H1 (cell line): ENCODE measurements around the gene CD3D. TPM values are rescaled to one million over a fixed set of nuclear protein-coding genes. Genes with fewer than 3 reads are reported as not detected.

Experiments
- CTCF ChIA-PET: fragments of 300-600 bp; sonication (Branson Sonifier 250); formaldehyde crosslinking; loops from one replicate; lab custom pipeline; 2021; ENCODE audit not compliant: partially characterized antibody; lab: Charles Lee
- POLR2A ChIA-PET: fragments of 300-600 bp; sonication (Branson Sonifier 250); formaldehyde crosslinking; loops from one replicate; lab custom pipeline; 2021; ENCODE audit warnings: inconsistent platforms; ENCODE audit not compliant: partially characterized antibody; lab: Charles Lee
- DNase-seq, 2 experiments: peaks; one replicate each; pipeline versions ENCODE4 v3.0.0 to v3.0.0-alpha.2; 2010 to 2022; ENCODE audit warnings: low spot score in 2 of 2, low read depth in 1 of 2, mixed read lengths in 1 of 2
- FAIRE-seq: peaks from 2 replicates; lab custom pipeline; 2011; peaks lifted over from hg19 to GRCh38; lab: Jason Lieb, UNC
- H2AFZ ChIP-seq: 2 replicates; pipeline ENCODE4 v1.8.1; 2012; ENCODE audit warnings: low read length, inconsistent platforms
- H2AK5ac ChIP-seq: 2 replicates; pipeline ENCODE4 v1.6.1; 2013; ENCODE audit warnings: low read depth, low read length
- H2BK120ac ChIP-seq: replicated peaks from 2 replicates; pipeline ENCODE3; 2013; ENCODE audit warnings: low read depth, low read length, inconsistent platforms
- H2BK12ac ChIP-seq: 2 replicates; pipeline ENCODE4 v1.6.1; 2013; ENCODE audit warnings: low read depth, low read length
- H2BK15ac ChIP-seq: 2 replicates; pipeline ENCODE4 v1.6.1; 2013; ENCODE audit warnings: low read length
- H2BK20ac ChIP-seq: 2 replicates; pipeline ENCODE4 v1.6.1; 2013; ENCODE audit warnings: low read length
- H2BK5ac ChIP-seq: 2 replicates; pipeline ENCODE4 v1.6.1; 2013; ENCODE audit warnings: low read depth, low read length
- H3K14ac ChIP-seq: 2 replicates; pipeline ENCODE4 v1.6.1; 2013; ENCODE audit warnings: inconsistent platforms; ENCODE audit not compliant: insufficient read length
- H3K18ac ChIP-seq: 2 replicates; pipeline ENCODE4 v1.6.1; 2013; ENCODE audit warnings: low read length; ENCODE audit errors: extremely low read depth
- H3K23ac ChIP-seq: 2 replicates; pipeline ENCODE4 v1.6.1; 2013; ENCODE audit warnings: inconsistent platforms; ENCODE audit not compliant: insufficient read length
- H3K23me2 ChIP-seq: 2 replicates; pipeline ENCODE4 v1.6.1; 2013; ENCODE audit warnings: low read depth, low read length
- H3K27ac ChIP-seq: 2 replicates; pipeline ENCODE4 v1.6.1; 2011; ENCODE audit warnings: low read depth, low read length, inconsistent platforms
- H3K27me3 ChIP-seq, 4 experiments: replicated peaks in 1 of 4; 1 replicate in 1 of 4; 2 replicates in 3 of 4; pipeline versions ENCODE4 v1.6.1 to v1.8.1; 2011 to 2013; ENCODE audit warnings: low read length in 3 of 4, mild to moderate bottlenecking in 3 of 4, inconsistent platforms in 2 of 4, mixed read lengths in 2 of 4, moderate library complexity in 1 of 4; ENCODE audit not compliant: control insufficient read depth in 3 of 4, insufficient read depth in 3 of 4; ENCODE audit errors: extremely low read depth in 1 of 4
- H3K36me3 ChIP-seq, 4 experiments: 2 replicates each; pipeline versions ENCODE4 v1.6.1 to v1.8.1; 2011 to 2013; ENCODE audit warnings: mild to moderate bottlenecking in 4 of 4, low read length in 3 of 4, moderate library complexity in 2 of 4, control low read depth in 1 of 4, inconsistent platforms in 1 of 4; ENCODE audit not compliant: insufficient read depth in 4 of 4, control insufficient read depth in 2 of 4
- H3K4ac ChIP-seq: replicated peaks from 2 replicates; pipeline ENCODE3; 2013; ENCODE audit warnings: low read length, low read depth, mixed read lengths, inconsistent platforms; ENCODE audit not compliant: insufficient read length
- H3K4me1 ChIP-seq, 4 experiments: replicated peaks in 1 of 4; 1 replicate in 1 of 4; 2 replicates in 3 of 4; pipeline versions ENCODE4 v1.6.1 to v1.8.1; 2011 to 2013; ENCODE audit warnings: low read length in 3 of 4, inconsistent platforms in 2 of 4, mixed read lengths in 1 of 4; ENCODE audit not compliant: insufficient read depth in 4 of 4, control insufficient read depth in 3 of 4
- H3K4me2 ChIP-seq, 2 experiments: 2 replicates each; pipeline versions ENCODE4 v1.6.1 to v1.8.1; 2011 to 2013; ENCODE audit warnings: low read depth in 2 of 2, low read length in 2 of 2, control low read depth in 1 of 2, inconsistent platforms in 1 of 2, mild to moderate bottlenecking in 1 of 2; ENCODE audit not compliant: insufficient read depth in 1 of 2
- H3K4me3 ChIP-seq, 4 experiments: fragments of 200-600, 300-600 bp in 1 of 4; sonication (generic), shearing (Covaris generic), sonication (Bioruptor Twin) in 1 of 4; 2 replicates each; pipeline versions ENCODE4 v1.5.1 to v1.8.1; 2011 to 2016; ENCODE audit warnings: low read length in 4 of 4, low read depth in 3 of 4, control low read depth in 2 of 4, inconsistent platforms in 2 of 4, mild to moderate bottlenecking in 2 of 4, mixed read lengths in 1 of 4, moderate library complexity in 1 of 4; ENCODE audit not compliant: insufficient read depth in 2 of 4; ENCODE audit errors: extremely low read depth in 1 of 4
- H3K56ac ChIP-seq: replicated peaks from 2 replicates; pipeline ENCODE3; 2013; ENCODE audit warnings: low read depth, mild to moderate bottlenecking, mixed read lengths, low read length, inconsistent platforms; ENCODE audit not compliant: insufficient read length
- H3K79me1 ChIP-seq: 2 replicates; pipeline ENCODE4 v1.6.1; 2013; ENCODE audit warnings: low read depth, low read length, control low read depth
- H3K79me2 ChIP-seq, 2 experiments: 2 replicates each; pipeline versions ENCODE4 v1.6.1 to v1.8.1; 2012 to 2013; ENCODE audit warnings: low read length in 2 of 2, mild to moderate bottlenecking in 2 of 2, inconsistent platforms in 1 of 2; ENCODE audit not compliant: insufficient read depth in 2 of 2, control insufficient read depth in 1 of 2
- H3K9ac ChIP-seq, 4 experiments: replicated peaks in 1 of 4; 1 replicate in 1 of 4; 2 replicates in 3 of 4; pipeline versions ENCODE4 v1.6.1 to v1.8.1; 2011 to 2013; ENCODE audit warnings: low read depth in 3 of 4, low read length in 3 of 4, control low read depth in 2 of 4, mild to moderate bottlenecking in 2 of 4, moderate library complexity in 2 of 4, inconsistent platforms in 1 of 4; ENCODE audit errors: extremely low read depth in 1 of 4
- H3K9me3 ChIP-seq, 2 experiments: 2 replicates each; pipeline versions ENCODE4 v1.6.1 to v1.8.1; 2012 to 2013; ENCODE audit warnings: mild to moderate bottlenecking in 2 of 2, moderate library complexity in 2 of 2, control low read depth in 1 of 2, inconsistent platforms in 1 of 2, low read depth in 1 of 2, low read length in 1 of 2, mixed read lengths in 1 of 2; ENCODE audit not compliant: insufficient read depth in 2 of 2
- H4K20me1 ChIP-seq, 2 experiments: replicated peaks in 1 of 2; 2 replicates each; pipeline versions ENCODE3 to v1.8.1; 2011 to 2013; ENCODE audit warnings: inconsistent platforms in 2 of 2, low read length in 2 of 2, mild to moderate bottlenecking in 1 of 2; ENCODE audit not compliant: insufficient read depth in 2 of 2, control insufficient read depth in 1 of 2
- H4K5ac ChIP-seq: 2 replicates; pipeline ENCODE4 v1.6.1; 2013; ENCODE audit warnings: low read length, low read depth, mixed read lengths, inconsistent platforms; ENCODE audit not compliant: insufficient read length
- H4K8ac ChIP-seq: 2 replicates; pipeline ENCODE4 v1.8.0; 2013; ENCODE audit warnings: mild to moderate bottlenecking, moderate library complexity, low read length, inconsistent platforms; ENCODE audit not compliant: insufficient read depth; ENCODE audit errors: extremely low read depth
- H4K91ac ChIP-seq: replicated peaks from 2 replicates; pipeline ENCODE3; 2013; ENCODE audit warnings: low read length, mixed read lengths, inconsistent platforms; ENCODE audit not compliant: insufficient read length
- CBX8 ChIP-seq: fragments of 300-800, 300-1000 bp; sonication (generic); IDR thresholded peaks from 2 replicates; pipeline ENCODE4 v1.7.1; 2016; ENCODE audit warnings: low read depth, low read length, borderline replicate concordance
- CEBPB ChIP-seq: IDR thresholded peaks from 2 replicates; pipeline ENCODE4 v1.6.1; 2012; ENCODE audit warnings: low read depth, low read length
- WGBS, 2 experiments: shearing (Covaris generic) in 1 of 2; methylation state at CpG; one replicate each; pipeline versions ENCODE4 v1.1.6 to v1.1.7; 2013 to 2015; ENCODE audit warnings: low lambda C conversion rate in 2 of 2, mixed read lengths in 2 of 2, inconsistent platforms in 1 of 2, low coverage in 1 of 2, missing lambda C conversion rate in 1 of 2; ENCODE audit not compliant: insufficient replicate concordance in 2 of 2, insufficient coverage in 1 of 2, insufficient read length in 1 of 2; ENCODE audit errors: extremely low coverage in 1 of 2, missing lambda C conversion rate in 1 of 2; 5-methylcytosine and 5-hydroxymethylcytosine counted together
- polyA plus RNA-seq, 7 experiments: library from polyadenylated mRNA; depleted of rRNA in 3 of 7; stranded (reverse) in 5 of 7; unstranded in 2 of 7; fragments of >200 nt in 5 of 7; fragments of 200-250 nt in 2 of 7; gene quantifications; 1 replicate in 5 of 7; 2 replicates in 1 of 7; 4 replicates in 1 of 7; pipeline versions ENCODE4 v1.2.1 to v1.2.3, GENCODE V29; 2011 to 2013; ENCODE audit warnings: missing spikeins in 2 of 7, mixed read lengths in 2 of 7
- total RNA-seq: library from RNA; stranded (reverse); fragmentation: NEBNext Ultra II Directional; extraction: Animal tissue kit (Norgen Biotek cat#: 25700); gene quantifications from 2 replicates; pipeline ENCODE4 v1.2.1, GENCODE V29; 2021

CD3D gene
- total and polyA plus RNA-seq, 2 of the 8 experiments (the other 6 are each of a cell fraction or from before 2014, with no cell fraction given): not detected

GRCh38 chr11:118373871-118374270 is 31.4 kb upstream of the CD3D start:
- peaks cover 8 to 53% (median 34%) of the 10 kb centered on the region in 4 experiments for H3K36me3 ChIP-seq
- FAIRE-seq: no peak
- POLR2A ChIA-PET: interaction anchor here (0.6 to 2.4 kb wide), 4 partner anchors 9 to 271 kb away, joined by 3 to 12 read pairs (median 6); partner anchors contain the start of gene UBE4A

More at GRCh38 chr11:118373871-118374270, 31.4 kb upstream of the CD3D start:
- no peak overlapping the region for H3K56ac ChIP-seq
- no peak overlapping the region for H4K91ac ChIP-seq
- no peaks in the 10 kb centered on the region for H3K27me3 ChIP-seq
- no peak overlapping the region for H3K9ac ChIP-seq
- H4K8ac ChIP-seq: no peak overlapping the region
- no peak overlapping the region for H2BK120ac ChIP-seq
- no peak overlapping the region for H3K4me3 ChIP-seq
- H2BK5ac ChIP-seq: no peak overlapping the region
- H3K14ac ChIP-seq: no peak overlapping the region
- no peak overlapping the region for H3K4me2 ChIP-seq
- H3K18ac ChIP-seq: no peak overlapping the region
- H3K79me2 ChIP-seq: no peaks in the 10 kb centered on the region
- H2AK5ac ChIP-seq: no peak overlapping the region
- H2AFZ ChIP-seq: no peak overlapping the region
- CTCF ChIA-PET: interaction anchor here (0.6 to 1.3 kb wide), 2 partner anchors 34 to 114 kb away, joined by 4 to 5 read pairs; no protein-coding TSS in a partner anchor
- DNase-seq: no peak
- H2BK20ac ChIP-seq: no peak overlapping the region
- H2BK15ac ChIP-seq: no peak overlapping the region
- H3K79me1 ChIP-seq: no peaks in the 10 kb centered on the region
- WGBS, 2 experiments: 93% methylated on average over 5 of the region's 5 CpGs; no CpG with 5 or more reads in 1 of the 2 experiments
- H3K27ac ChIP-seq: no peak overlapping the region
- H4K20me1 ChIP-seq: peaks cover 0 to 2% of the 10 kb centered on the region in 2 experiments
- H4K5ac ChIP-seq: no peak overlapping the region
- H3K23me2 ChIP-seq: no peaks in the 10 kb centered on the region
- H3K9me3 ChIP-seq: no peaks in the 10 kb centered on the region
- 0 out of 2 replicates have a peak, but pooled peaks have one; percentile 44 for TF ChIP-seq CEBPB
- no peak for TF ChIP-seq CBX8
- TF ChIP-seq, all 59 proteins: peak for 1
- no peak overlapping the region for H3K4ac ChIP-seq
- H3K23ac ChIP-seq: no peak overlapping the region
- H2BK12ac ChIP-seq: no peak overlapping the region
- no peaks in the 10 kb centered on the region for H3K4me1 ChIP-seq
